GM12878 (cell line): ENCODE data around the gene UTP4. TPM values are rescaled to one million over a fixed set of nuclear protein-coding genes. Genes with fewer than 3 reads are reported as not detected.

ENCODE experiments used
- ATAC-seq: fragments of 200-7000 bp; cut with Tn5 transposase; 3 replicates; pipeline ENCODE4 v1.9.1; 2020; ENCODE audit warnings: mild to moderate bottlenecking, moderate library complexity
- BruUV-seq: library from RNA; stranded (reverse); fragments of 400-500 nt; replicated peaks from 2 replicates; lab custom pipeline; 2021; lab: Mats Ljungman, UMichigan
- CTCF ChIA-PET: fragments of 300-600 bp; sonication (Branson Sonifier 250); formaldehyde crosslinking; extraction: SDS; loops from one replicate; lab custom pipeline; 2021; ENCODE audit warnings: inconsistent platforms; lab: Yijun Ruan, JAX
- POLR2A ChIA-PET: fragments of 350-600 bp; formaldehyde crosslinking; extraction: SDS; loops from one replicate; lab custom pipeline; 2021; ENCODE audit warnings: inconsistent platforms; lab: Charles Lee
- RAD21 ChIA-PET: fragments of 300-600 bp; sonication (Branson Sonifier 250); formaldehyde crosslinking; loops from one replicate; lab custom pipeline; 2023; ENCODE audit warnings: antibody characterized with exemption; ENCODE audit not compliant: unreplicated experiment; lab: Charles Lee
- SMC1A ChIA-PET: fragments of 300-600 bp; sonication (Branson Sonifier 250); formaldehyde crosslinking; loops from one replicate; lab custom pipeline; 2023; ENCODE audit not compliant: unreplicated experiment, uncharacterized antibody; lab: Charles Lee
- DNase-seq: peaks from one replicate; pipeline ENCODE4 v3.0.0-alpha.2; 2011; ENCODE audit warnings: low read depth, low spot score
- FAIRE-seq: peaks from 3 replicates; lab custom pipeline; 2011; peaks lifted over from hg19 to GRCh38; lab: Jason Lieb, UNC
- H2AFZ ChIP-seq: 2 replicates; pipeline ENCODE4 v1.6.0; 2011; ENCODE audit warnings: low read depth, low read length, control low read depth; ENCODE audit not compliant: control insufficient read depth
- H3K27ac ChIP-seq: 2 replicates; pipeline ENCODE4 v1.5.1; 2011; ENCODE audit warnings: control low read depth; ENCODE audit not compliant: control insufficient read depth, insufficient read depth
- H3K27me3 ChIP-seq, 2 experiments: replicated peaks in 1 of 2; 2 replicates each; pipeline versions ENCODE4 v1.6.0 to v1.6.1; 2011; ENCODE audit warnings: low read length in 1 of 2; ENCODE audit not compliant: control insufficient read depth in 2 of 2, insufficient read depth in 2 of 2
- H3K36me3 ChIP-seq, 2 experiments: 2 replicates each; pipeline ENCODE4 v1.5.1; 2011; ENCODE audit warnings: low read length in 1 of 2; ENCODE audit not compliant: control insufficient read depth in 2 of 2, insufficient read depth in 2 of 2
- H3K4me1 ChIP-seq: 2 replicates; pipeline ENCODE4 v1.6.1; 2011; ENCODE audit warnings: mild to moderate bottlenecking, low read length, moderate library complexity, mixed read lengths; ENCODE audit not compliant: control insufficient read depth, insufficient read depth
- H3K4me2 ChIP-seq: 2 replicates; pipeline ENCODE4 v1.6.0; 2011; ENCODE audit warnings: control low read depth; ENCODE audit not compliant: control insufficient read depth, insufficient read depth
- H3K4me3 ChIP-seq: fragments of 200-600 bp; sonication (generic); 2 replicates; pipeline ENCODE4 v1.5.1; 2016
- H3K79me2 ChIP-seq: 2 replicates; pipeline ENCODE4 v1.6.0; 2011; ENCODE audit warnings: low read length; ENCODE audit not compliant: control insufficient read depth, insufficient read depth
- H3K9ac ChIP-seq: 2 replicates; pipeline ENCODE4 v1.8.0; 2011; ENCODE audit warnings: low read length, control low read depth, mixed read lengths; ENCODE audit not compliant: control insufficient read depth, insufficient read depth
- H3K9me3 ChIP-seq: replicated peaks from 3 replicates; pipeline ENCODE4 v1.5.1; 2011; ENCODE audit warnings: mild to moderate bottlenecking, low read length; ENCODE audit not compliant: control insufficient read depth, insufficient read depth
- H4K20me1 ChIP-seq: 2 replicates; pipeline ENCODE4 v1.6.0; 2011; ENCODE audit not compliant: control insufficient read depth, insufficient read depth
- HDGF ChIP-seq: fragments of 450-650 bp; IDR thresholded peaks from 2 replicates; pipeline ENCODE4 v1.6.1; 2016; ENCODE audit warnings: antibody characterized with exemption
- NR2C2 ChIP-seq: IDR thresholded peaks from 2 replicates; pipeline ENCODE4 v1.6.1; 2011; ENCODE audit warnings: borderline replicate concordance, low read depth; ENCODE audit not compliant: control insufficient read depth, insufficient read length
- PRDM15 ChIP-seq: fragments of 450-650 bp; formaldehyde crosslinking; IDR thresholded peaks from 2 replicates; pipeline ENCODE4 v1.4.0; 2020; ENCODE audit warnings: mild to moderate bottlenecking, moderate library complexity
- SIX5 ChIP-seq: IDR thresholded peaks from 2 replicates; pipeline ENCODE4 v1.6.1; 2011; ENCODE audit warnings: mild to moderate bottlenecking, low read depth, low read length, moderate library complexity; ENCODE audit not compliant: severe bottlenecking
- YY1 ChIP-seq: IDR thresholded peaks from 2 replicates; pipeline ENCODE4 v1.6.1; 2011; ENCODE audit warnings: low read depth, mild to moderate bottlenecking, low read length
- ZBTB11 ChIP-seq: fragments of 450-650 bp; formaldehyde crosslinking; IDR thresholded peaks from 2 replicates; pipeline ENCODE4 v1.5.0; 2022; ENCODE audit warnings: mild to moderate bottlenecking, missing genetic modification characterization
- ZNF217 ChIP-seq: fragments of 450-650 bp; IDR thresholded peaks from 2 replicates; pipeline ENCODE4 v1.6.1; 2017; ENCODE audit warnings: antibody characterized with exemption, mild to moderate bottlenecking
- ZNF24 ChIP-seq: fragments of 450-650 bp; IDR thresholded peaks from 2 replicates; pipeline ENCODE4 v1.6.1; 2017; ENCODE audit warnings: antibody characterized with exemption, mild to moderate bottlenecking
- ZNF622 ChIP-seq: fragments of 450-650 bp; IDR thresholded peaks from 2 replicates; pipeline ENCODE4 v1.6.1; 2017; ENCODE audit warnings: mild to moderate bottlenecking, inconsistent platforms
- ZZZ3 ChIP-seq: IDR thresholded peaks from 2 replicates; pipeline ENCODE4 v1.6.1; 2011; ENCODE audit warnings: low read depth; ENCODE audit not compliant: control insufficient read depth, insufficient read length
- WGBS: methylation state at CpG from one replicate; pipeline ENCODE4 v1.1.6; 2016; ENCODE audit warnings: low lambda C conversion rate; ENCODE audit not compliant: insufficient replicate concordance, insufficient coverage; ENCODE audit errors: missing lambda C conversion rate; 5-methylcytosine and 5-hydroxymethylcytosine counted together
- in situ Hi-C: fragments of 300-500 bp; cut with MboI; formaldehyde crosslinking; loops from 9 replicates; pipeline ENCODE4 v1.14.3; 2018; ENCODE audit warnings: mixed read lengths
- intact Hi-C: fragments of 100-400 bp; cut with micrococcal nuclease; formaldehyde crosslinking; loops from one replicate; pipeline ENCODE4 v1.14.2; 2022; ENCODE audit not compliant: unreplicated experiment
- polyA plus RNA-seq, 11 experiments: library from polyadenylated mRNA; depleted of rRNA in 4 of 11; unstranded in 6 of 11; stranded (reverse) in 5 of 11; fragments of >200 nt; fragmentation: Nextera tagmentation in 4 of 11; fragmentation: Illumina TruSeq in 1 of 11; extraction: Ambion mirVana in 4 of 11; extraction: Trizol in 1 of 11; gene quantifications; 1 replicate in 1 of 11; 2 replicates in 10 of 11; pipeline versions ENCODE4 v1.2.1 to v1.2.3, GENCODE V29; 2011 to 2016; ENCODE audit warnings: inconsistent platforms in 2 of 11, missing spikeins in 2 of 11, low read depth in 1 of 11
- total RNA-seq, 4 experiments: library from RNA; depleted of rRNA in 3 of 4; stranded (reverse); fragments of >200 nt in 3 of 4; fragmentation: Illumina TruSeq in 1 of 4; extraction: Trizol in 1 of 4; gene quantifications; 2 replicates each; pipeline versions ENCODE4 v1.2.1 to v1.2.3, GENCODE V29; 2013 to 2021

Gene UTP4
- total and polyA plus RNA-seq, 10 of the 15 experiments (the other 5 are each of a cell fraction or from before 2014, with no cell fraction given): 32.5 to 131 (median 84.0) TPM

- no peak for TF ChIP-seq PRDM15 (CRISPR knock-in tag)
Measured at GRCh38 chr16:69087161-69087581, 45.3 kb upstream of the UTP4 start (continued).

- Histone ChIP-seq H3K36me3 (no peaks in the 10 kb centered on the region), H3K79me2 (no peaks in the 10 kb centered on the region), H3K9me3 (no peaks in the 10 kb centered on the region), H4K20me1 (no peaks in the 10 kb centered on the region), H3K9ac (no peak overlapping the region), H3K27me3 (no peaks in the 10 kb centered on the region), H2AFZ (no peak overlapping the region), H3K4me3 (no peak overlapping the region), H3K4me1 (peaks cover 10% of the 10 kb centered on the region), H3K4me2 (no peak overlapping the region), H3K27ac (no peak overlapping the region)
- CTCF ChIA-PET: no interaction called here
- TF ChIP-seq ZNF24 (no peak), YY1 (no peak), SIX5 (no peak), ZNF622 (no peak), ZZZ3 (no peak), ZNF217 (no peak), HDGF (no peak), NR2C2 (no peak), ZBTB11 (no peak)
- SMC1A ChIA-PET: no interaction called here
- in situ Hi-C loops (no loop called here), intact Hi-C loops (no loop called here)
- no TSS peak for BruUV-seq
- DNase-seq (no peak), FAIRE-seq (no peak), ATAC-seq (no peak; the same call in 2 of the 3 replicates)
- RAD21 ChIA-PET: interaction anchor here (1.2 kb wide), 1 partner anchor 241 kb away, joined by 3 read pairs; no protein-coding TSS in a partner anchor
- POLR2A ChIA-PET: no interaction called here
- 77% methylated on average over 4 of the region's 4 CpGs for WGBS
Measured at GRCh38 chr16:69088684-69089083, 43.8 kb upstream of the UTP4 start.
